RWPE1 (cell line): ENCODE results near the gene KCNIP3.

Source experiments
- CTCF ChIA-PET: fragments of 350-600 bp; sonication (Branson Sonifier 250); formaldehyde crosslinking; extraction: SDS; loops from one replicate; lab custom pipeline; 2021; lab: Yijun Ruan, JAX
- POLR2A ChIA-PET: fragments of 400-600 bp; formaldehyde crosslinking; extraction: SDS; loops from one replicate; lab custom pipeline; 2020; ENCODE audit warnings: antibody characterized with exemption; ENCODE audit not compliant: low non-redundant PET; lab: Yijun Ruan, JAX
- DNase-seq: peaks from one replicate; pipeline ENCODE4 v3.0.0; 2012; ENCODE audit warnings: low spot score
- H3K27ac ChIP-seq: fragments of 450-650 bp; 2 replicates; pipeline ENCODE4 v1.5.1; 2017
- CTCF ChIP-seq: fragments of 450-650 bp; conservative IDR thresholded peaks from 2 replicates; pipeline ENCODE4 v1.5.1; 2017; ENCODE audit warnings: low read depth, mild to moderate bottlenecking

The KCNIP3 gene

GRCh38 chr2:95327861-95328260, 30.7 kb downstream of the KCNIP3 start:
- DNase-seq = no peak
- CTCF ChIA-PET = interaction anchor here (0.6 to 1.1 kb wide), 2 partner anchors 17 to 18 kb away, joined by 3 read pairs; no protein-coding TSS in a partner anchor
- POLR2A ChIA-PET = no interaction called here
- no peak overlapping the region for H3K27ac ChIP-seq
- no peak for TF ChIP-seq CTCF

GRCh38 chr2:95328358-95329125, 31.4 kb downstream of the KCNIP3 start:
- no peak for DNase-seq
- CTCF ChIA-PET = interaction anchor here (0.6 kb wide), 1 partner anchor 17 kb away, joined by 3 read pairs; no protein-coding TSS in a partner anchor
- H3K27ac ChIP-seq = no peak overlapping the region
- TF ChIP-seq CTCF = no peak
- POLR2A ChIA-PET = no interaction called here

- CTCF ChIA-PET = interaction anchor here (0.7 to 0.9 kb wide), 2 partner anchors 60 to 334 kb away, joined by 4 to 5 read pairs; no protein-coding TSS in a partner anchor
- no peak for DNase-seq
- POLR2A ChIA-PET = interaction anchor here (1.4 kb wide), 1 partner anchor 16 kb away, joined by 3 read pairs; no protein-coding TSS in a partner anchor
These were observed 32.3 kb downstream of the KCNIP3 start for GRCh38 chr2:95329401-95329800.

GRCh38 chr2:95329891-95330793, 33.0 kb downstream of the KCNIP3 start:
- POLR2A ChIA-PET = interaction anchor here (1.4 kb wide), 1 partner anchor 15 kb away, joined by 3 read pairs; no protein-coding TSS in a partner anchor
- CTCF ChIA-PET = interaction anchor here (0.7 to 1.8 kb wide), 3 partner anchors 15 to 334 kb away, joined by 4 to 7 read pairs (median 5); no protein-coding TSS in a partner anchor

More at GRCh38 chr2:95329401-95329800, 32.3 kb downstream of the KCNIP3 start:
- H3K27ac ChIP-seq = no peak overlapping the region
- no peak for TF ChIP-seq CTCF

GRCh38 chr2:95330794-95331338, 33.7 kb downstream of the KCNIP3 start:
- ChIA-PET CTCF (interaction anchor here (1.8 kb wide), 1 partner anchor 14 kb away, joined by 7 read pairs; no protein-coding TSS in a partner anchor), POLR2A (no interaction called here)
- DNase-seq = no peak
- peak overlapping the region; percentile 51 for H3K27ac ChIP-seq
- no peak for TF ChIP-seq CTCF

More at GRCh38 chr2:95329891-95330793, 33.0 kb downstream of the KCNIP3 start:
- no peak for TF ChIP-seq CTCF
- no peak for DNase-seq
- peak overlapping the region; percentile 51 for H3K27ac ChIP-seq
